CD14-positive monocyte (primary cell): ENCODE data around the gene IL31RA. TPM values are rescaled to one million over a fixed set of nuclear protein-coding genes. Genes with fewer than 3 reads are reported as not detected.

Experiments used
- DNase-seq, 3 donors: peaks; one replicate each; pipeline ENCODE4 v3.0.0-alpha.2; 2011 to 2022
- H2AFZ ChIP-seq: 2 replicates; pipeline ENCODE4 v1.6.0; 2012; ENCODE audit warnings: mild to moderate bottlenecking, low read depth, low read length, inconsistent platforms; ENCODE audit not compliant: insufficient read depth, poor library complexity, severe bottlenecking
- H3K27ac ChIP-seq, 2 donors: 1 replicate in 1 of 2; 2 replicates in 1 of 2; pipeline ENCODE4 v1.5.1; 2012 to 2013; ENCODE audit warnings: low read length in 2 of 2, control low read depth in 1 of 2, inconsistent platforms in 1 of 2, low read depth in 1 of 2, mild to moderate bottlenecking in 1 of 2
- H3K27me3 ChIP-seq, 2 donors: one replicate each; pipeline versions ENCODE4 v1.6.0 to v1.6.1; 2011 to 2013; ENCODE audit warnings: low read length in 2 of 2; ENCODE audit not compliant: control insufficient read depth in 2 of 2, insufficient read depth in 2 of 2
- H3K36me3 ChIP-seq, 2 donors: replicated peaks in 1 of 2; 1 replicate in 1 of 2; 2 replicates in 1 of 2; pipeline versions ENCODE4 v1.5.1 to v1.6.1; 2012 to 2013; ENCODE audit warnings: low read length in 2 of 2, control low read depth in 1 of 2, inconsistent platforms in 1 of 2, mild to moderate bottlenecking in 1 of 2; ENCODE audit not compliant: insufficient read depth in 2 of 2, control insufficient read depth in 1 of 2
- H3K4me1 ChIP-seq, 2 donors: 1 replicate in 1 of 2; 2 replicates in 1 of 2; pipeline versions ENCODE4 v1.5.1 to v1.6.1; 2012 to 2013; ENCODE audit warnings: low read length in 2 of 2, control low read depth in 1 of 2, inconsistent platforms in 1 of 2, mild to moderate bottlenecking in 1 of 2, moderate library complexity in 1 of 2; ENCODE audit not compliant: insufficient read depth in 2 of 2, control insufficient read depth in 1 of 2
- H3K4me2 ChIP-seq: replicated peaks from 2 replicates; pipeline ENCODE3; 2012; ENCODE audit warnings: low read length, moderate library complexity, mild to moderate bottlenecking; ENCODE audit not compliant: poor library complexity, severe bottlenecking; ENCODE audit errors: extremely low read depth
- H3K4me3 ChIP-seq, 3 experiments: fragments of 200-600 bp in 1 of 3; sonication (generic) in 1 of 3; replicated peaks in 1 of 3; 1 replicate in 2 of 3; 2 replicates in 1 of 3; pipeline ENCODE4 v1.5.1; 2011 to 2013; ENCODE audit warnings: low read length in 3 of 3, mild to moderate bottlenecking in 3 of 3, control low read depth in 2 of 3, low read depth in 2 of 3, inconsistent platforms in 1 of 3, moderate library complexity in 1 of 3
- H3K79me2 ChIP-seq: 2 replicates; pipeline ENCODE4 v1.6.0; 2012; ENCODE audit warnings: mild to moderate bottlenecking, control low read depth, inconsistent platforms, low read length, moderate library complexity; ENCODE audit not compliant: insufficient read depth
- H3K9ac ChIP-seq: 2 replicates; pipeline ENCODE4 v1.6.0; 2017; ENCODE audit warnings: low read length, mild to moderate bottlenecking; ENCODE audit not compliant: insufficient read depth, poor library complexity, severe bottlenecking
- H3K9me3 ChIP-seq, 2 donors: replicated peaks in 1 of 2; 1 replicate in 1 of 2; 2 replicates in 1 of 2; pipeline versions ENCODE4 v1.5.1 to v1.6.1; 2012 to 2013; ENCODE audit warnings: low read length in 2 of 2, control low read depth in 1 of 2; ENCODE audit not compliant: control insufficient read depth in 1 of 2, insufficient read depth in 1 of 2
- H4K20me1 ChIP-seq: 2 replicates; pipeline ENCODE4 v1.6.0; 2012; ENCODE audit warnings: mild to moderate bottlenecking, low read length, control low read depth, moderate library complexity; ENCODE audit not compliant: insufficient read depth
- H3K27ac Mint-ChIP-seq, 7 donors: one replicate each; pipeline ENCODE4 v1.8.0; 2020; ENCODE audit warnings: mild to moderate bottlenecking in 7 of 7, mixed read lengths in 7 of 7, moderate library complexity in 6 of 7, inconsistent platforms in 2 of 7
- H3K27me3 Mint-ChIP-seq, 3 donors: one replicate each; pipeline ENCODE4 v1.8.0; 2021 to 2022; ENCODE audit warnings: low read depth in 3 of 3, mild to moderate bottlenecking in 3 of 3, mixed read lengths in 3 of 3, moderate library complexity in 3 of 3, inconsistent platforms in 1 of 3
- H3K36me3 Mint-ChIP-seq, 2 donors: one replicate each; pipeline ENCODE4 v1.8.0; 2020; ENCODE audit warnings: mixed read lengths in 2 of 2, inconsistent platforms in 1 of 2, mild to moderate bottlenecking in 1 of 2
- H3K4me1 Mint-ChIP-seq: one replicate; pipeline ENCODE4 v1.8.0; 2020; ENCODE audit warnings: mild to moderate bottlenecking, mixed read lengths
- H3K4me3 Mint-ChIP-seq, 2 donors: one replicate each; pipeline ENCODE4 v1.8.0; 2020; ENCODE audit warnings: mild to moderate bottlenecking in 2 of 2, mixed read lengths in 2 of 2, moderate library complexity in 1 of 2
- H3K9me3 Mint-ChIP-seq, 7 donors: one replicate each; pipeline ENCODE4 v1.8.0; 2020 to 2022; ENCODE audit warnings: mixed read lengths in 7 of 7, mild to moderate bottlenecking in 6 of 7, moderate library complexity in 6 of 7, inconsistent platforms in 2 of 7
- CTCF ChIP-seq: fragments of 200-600 bp; IDR thresholded peaks from one replicate; pipeline ENCODE4 v1.8.0; 2022; ENCODE audit warnings: antibody characterized with exemption, mild to moderate bottlenecking
- WGBS: methylation state at CpG from one replicate; pipeline ENCODE4 v1.1.5; 2013; ENCODE audit warnings: missing lambda C conversion rate; ENCODE audit not compliant: insufficient coverage; 5-methylcytosine and 5-hydroxymethylcytosine counted together
- intact Hi-C, 2 donors: fragments of 100-400 bp; cut with micrococcal nuclease; formaldehyde crosslinking; loops; one replicate each; pipeline versions ENCODE4 v1.15.0 to v1.15.1; 2023
- polyA plus RNA-seq, 3 donors: library from polyadenylated mRNA; depleted of rRNA in 1 of 3; unstranded in 2 of 3; stranded (reverse) in 1 of 3; fragments of 300-500 nt in 2 of 3; fragments of >200 nt in 1 of 3; fragmentation: Illumina TruSeq in 2 of 3; gene quantifications; 1 replicate in 2 of 3; 2 replicates in 1 of 3; pipeline ENCODE4 v1.2.3, GENCODE V29; 2012 to 2021

The IL31RA gene
- polyA plus RNA-seq, 3 donors = 0.52 to 1.8 (median 1.3) TPM

GRCh38 chr5:55903121-55903701 lies 52.1 kb downstream of the IL31RA start:
- peaks cover 0 to 2% (median 0%) of the 10 kb centered on the region in 7 donors for H3K9me3 Mint-ChIP-seq
- WGBS = 54% methylated on average over 8 of the region's 19 CpGs
- peaks cover 22 to 23% of the 10 kb centered on the region in 2 donors for H3K4me1 ChIP-seq
- no peaks in the 10 kb centered on the region for H3K27me3 ChIP-seq
- H3K27ac Mint-ChIP-seq = peak overlapping the region; percentile 92 to 99 (median 96)
- TF ChIP-seq CTCF = no peak
- intact Hi-C loops = loop anchor here (5.0 to 10.0 kb wide), 3 partner anchors 41 to 188 kb away; partner anchors contain the start of gene SLC38A9 (in 1 of the 2)
- peak; percentile 94 to 97 (median 95) for DNase-seq
- H3K36me3 ChIP-seq = peaks cover 0 to 29% of the 10 kb centered on the region in 2 donors
- H2AFZ ChIP-seq = peak overlapping the region; percentile 38
- H3K4me1 Mint-ChIP-seq = peaks cover 24% of the 10 kb centered on the region
- peak overlapping the region in 1 of 3 experiments; percentile 59 for H3K4me3 ChIP-seq
- H3K9ac ChIP-seq = peak overlapping the region; percentile 61
- H3K27ac ChIP-seq = peak overlapping the region; percentile 74 to 94
- peak overlapping the region; percentile 56 to 84 for H3K4me3 Mint-ChIP-seq
- no peaks in the 10 kb centered on the region for H3K79me2 ChIP-seq
- H3K27me3 Mint-ChIP-seq = no peaks in the 10 kb centered on the region
- H3K36me3 Mint-ChIP-seq = peaks cover 23 to 43% of the 10 kb centered on the region in 2 donors
- no peaks in the 10 kb centered on the region for H4K20me1 ChIP-seq
- H3K9me3 ChIP-seq = no peaks in the 10 kb centered on the region
- H3K4me2 ChIP-seq = peak overlapping the region; percentile 61

- 94% methylated on average over 3 of the region's 3 CpGs for WGBS
- H3K4me3 ChIP-seq = peak overlapping the region in 1 of 3 experiments; percentile 59
- peak overlapping the region; percentile 52 to 84 for H3K4me3 Mint-ChIP-seq
- peaks cover 0 to 38% of the 10 kb centered on the region in 2 donors for H3K36me3 ChIP-seq
- H3K4me2 ChIP-seq = peak overlapping the region; percentile 61
- H4K20me1 ChIP-seq = no peaks in the 10 kb centered on the region
- intact Hi-C loops = loop anchor here (5.0 to 10.0 kb wide), 3 partner anchors 42 to 189 kb away; partner anchors contain the start of gene SLC38A9 (in 1 of the 2)
- H3K4me1 ChIP-seq = peaks cover 22 to 23% of the 10 kb centered on the region in 2 donors
- H3K4me1 Mint-ChIP-seq = peaks cover 24% of the 10 kb centered on the region
- peak overlapping the region; percentile 6 to 94 for H3K27ac ChIP-seq
- H3K9ac ChIP-seq = peak overlapping the region; percentile 61
- no peaks in the 10 kb centered on the region for H3K27me3 Mint-ChIP-seq
- no peaks in the 10 kb centered on the region for H3K79me2 ChIP-seq
- H2AFZ ChIP-seq = peak overlapping the region; percentile 35
- H3K27me3 ChIP-seq = no peaks in the 10 kb centered on the region
- TF ChIP-seq CTCF = no peak
- peak; percentile 42 to 66 (median 54) for DNase-seq
- peaks cover 0 to 2% (median 0%) of the 10 kb centered on the region in 7 donors for H3K9me3 Mint-ChIP-seq
- H3K27ac Mint-ChIP-seq = peak overlapping the region; percentile 92 to 99 (median 96)
- no peaks in the 10 kb centered on the region for H3K9me3 ChIP-seq
- peaks cover 32 to 52% of the 10 kb centered on the region in 2 donors for H3K36me3 Mint-ChIP-seq
These were observed 53.0 kb downstream of the IL31RA start for GRCh38 chr5:55904152-55904551.
